K562 (cell line): ENCODE data around the gene PRKCE. TPM values are rescaled to one million over a fixed set of nuclear protein-coding genes. Genes with fewer than 3 reads are reported as not detected.

Experiments
- RERE ChIP-seq: sonication (generic); formaldehyde crosslinking; IDR thresholded peaks from 2 replicates; pipeline ENCODE4 v1.8.0; 2023; ENCODE audit warnings: missing genetic modification reagents, mild to moderate bottlenecking, borderline replicate concordance
- RNF219 ChIP-seq: fragments of 250-450 bp; sonication (Bioruptor Pico); IDR thresholded peaks from 2 replicates; pipeline ENCODE4 v1.5.0; 2022; ENCODE audit warnings: mild to moderate bottlenecking
- SMC3 ChIP-seq: conservative IDR thresholded peaks from 2 replicates; pipeline ENCODE4 v1.6.1; 2011; ENCODE audit warnings: low read depth, low read length, improper control_type of control experiment; ENCODE audit not compliant: insufficient read depth
- ZFX ChIP-seq: sonication (generic); formaldehyde crosslinking; IDR thresholded peaks from 2 replicates; pipeline ENCODE4 v1.8.0; 2022; ENCODE audit warnings: mild to moderate bottlenecking, missing genetic modification reagents, moderate library complexity
- ZNF518B ChIP-seq: fragments of 250-450 bp; sonication (Bioruptor Pico); IDR thresholded peaks from 2 replicates; pipeline ENCODE4 v1.5.0; 2021; ENCODE audit warnings: mild to moderate bottlenecking, moderate library complexity
- ZNF668 ChIP-seq: fragments of 250-450 bp; sonication (Bioruptor Pico); IDR thresholded peaks from 2 replicates; pipeline ENCODE4 v1.8.0; 2022; ENCODE audit warnings: mild to moderate bottlenecking, inconsistent platforms
- polyA plus RNA-seq, 8 experiments: library from polyadenylated mRNA; depleted of rRNA in 4 of 8; stranded (reverse) in 5 of 8; unstranded in 3 of 8; fragments of >200 nt; fragmentation: Nextera tagmentation in 2 of 8; fragmentation: Illumina TruSeq in 1 of 8; extraction: Ambion mirVana in 2 of 8; extraction: Trizol in 1 of 8; gene quantifications; 2 replicates each; pipeline versions ENCODE4 v1.2.1 to v1.2.3, GENCODE V29; 2011 to 2014; ENCODE audit warnings: inconsistent platforms in 1 of 8, missing spikeins in 1 of 8
- total RNA-seq, 7 experiments: library from RNA; depleted of rRNA in 6 of 7; stranded (reverse); fragments of >200 nt in 6 of 7; fragmentation: Illumina TruSeq in 2 of 7; extraction: Trizol in 2 of 7; gene quantifications; 2 replicates each; pipeline versions ENCODE4 v1.2.1 to v1.2.3, GENCODE V29; 2011 to 2021; ENCODE audit warnings: low replicate concordance in 1 of 7

Gene PRKCE
- total and polyA plus RNA-seq, 9 of the 15 experiments (the other 6 are each of a cell fraction or from before 2014, with no cell fraction given), result 0.06 to 1.0 (median 0.22) TPM; not detected in 1

DNA sequence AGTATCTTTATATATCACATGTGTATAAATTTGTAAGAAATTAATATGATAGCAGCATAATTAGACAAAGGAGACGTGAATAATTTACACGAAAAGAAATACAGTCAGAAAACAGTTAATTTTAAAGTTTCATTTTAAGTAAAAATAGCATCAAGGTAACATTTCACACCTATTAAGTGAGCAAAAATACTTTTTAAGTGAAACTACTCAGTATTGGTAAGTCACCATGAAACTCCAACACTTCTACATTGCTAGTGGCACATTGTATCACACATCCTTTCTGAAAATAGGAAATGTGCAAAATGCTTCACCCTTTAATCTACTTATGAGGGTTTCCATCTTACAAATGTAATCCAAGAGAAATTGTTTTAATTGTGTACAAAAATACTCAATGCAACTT is 357.8 kb downstream of the PRKCE start (continued):
- TF ChIP-seq RERE (CRISPR knock-in tag) (no peak), ZFX (CRISPR knock-in tag) (no peak), RNF219 (CRISPR knock-in tag) (no peak), ZNF668 (CRISPR knock-in tag) (no peak), ZNF518B (no peak), SMC3 (no peak)
- TF ChIP-seq, all 486 proteins: peak for 0
